ENCODE results near the gene EMP3. TPM values are rescaled to one million over a fixed set of nuclear protein-coding genes. Genes with fewer than 3 reads are reported as not detected.
A peak's percentile ranks its signal among the peaks of the same experiment; 100 is the strongest.
"Not testable (repeated sequence)": the region's sequence is repeated elsewhere in the genome, so short reads cannot be mapped to it uniquely, and the experiment has no call there.

Gene EMP3
- total and polyA plus RNA-seq, 4 experiments from 2014 or later: 293 to 1,108 (median 695) TPM

DNA sequence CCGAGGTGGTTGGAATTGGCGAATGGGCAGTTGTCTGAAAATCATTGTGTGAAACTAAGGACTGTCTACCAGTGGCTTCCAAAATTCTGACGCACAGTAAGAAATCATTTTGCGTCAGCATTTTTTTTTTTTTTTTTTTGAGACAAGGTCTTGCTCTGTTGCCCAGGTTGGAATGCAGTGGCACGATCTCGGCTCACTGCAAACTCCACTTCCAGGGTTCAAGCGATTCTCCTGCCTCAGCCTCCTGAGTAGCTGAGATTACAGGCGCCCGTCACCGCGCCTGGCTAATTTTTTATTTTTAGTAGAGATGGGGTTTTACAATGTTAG is 33.9 kb upstream of the EMP3 start:
- H3K36me3 Mint-ChIP-seq; H3K4me1 ChIP-seq (ENCODE audit: insufficient read depth, low read length); H3K9me3 Mint-ChIP-seq; H3K27ac ChIP-seq (ENCODE audit: low read depth, low read length); DNase-seq; H3K9me3 ChIP-seq (ENCODE audit: control insufficient read depth in 1 of 2, low read length in 2 of 2); H3K27me3 Mint-ChIP-seq; H3K36me3 ChIP-seq (ENCODE audit: insufficient read depth, low read length); H3K4me1 Mint-ChIP-seq; H3K27me3 ChIP-seq (ENCODE audit: insufficient read depth, low read length); POLR2A ChIA-PET (ENCODE audit: partially characterized antibody): not testable (repeated sequence)
- Mint-ChIP-seq H3K4me3 (peak overlapping the region; percentile 77 to 86 (median 81)), H3K27ac (peak overlapping the region in 2 of 7 donors; percentile 27 to 68)
- peak overlapping the region in 1 of 2 donors; percentile 58 for H3K4me3 ChIP-seq (ENCODE audit: low read length in 2 of 2)
- intact Hi-C loops (cut with micrococcal nuclease): loop anchor here (1.0 kb wide), 3 partner anchors 24 to 328 kb away; no protein-coding TSS in a partner anchor
- CTCF ChIA-PET (ENCODE audit: partially characterized antibody): interaction anchor here (0.7 to 2.6 kb wide), 9 partner anchors 12 to 1290 kb away, joined by 3 to 15 read pairs (median 7); partner anchors contain the start of gene PLA2G4C

DNA sequence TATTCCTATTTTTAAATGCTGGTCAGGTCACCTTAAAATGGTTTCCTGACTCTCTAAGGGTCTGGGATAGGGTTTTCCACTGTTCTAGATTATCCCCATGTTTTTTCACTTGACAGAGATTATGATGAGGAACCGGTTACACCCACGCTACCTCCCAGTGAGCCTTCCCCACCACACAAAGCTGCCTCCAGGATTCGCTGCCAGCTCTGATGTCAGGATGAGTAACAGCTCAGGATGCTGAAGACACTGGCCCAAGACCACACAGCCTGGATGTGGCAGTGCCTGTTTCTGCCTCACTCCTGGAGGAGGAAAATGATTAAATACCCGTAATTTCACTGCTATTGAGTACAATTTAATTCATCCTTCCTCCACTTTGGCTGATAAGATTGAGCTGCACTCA is 32.6 kb upstream of the EMP3 start:
- POLR2A ChIA-PET (ENCODE audit: partially characterized antibody): no interaction called here
- CTCF ChIA-PET (ENCODE audit: partially characterized antibody): interaction anchor here (0.7 to 2.6 kb wide), 7 partner anchors 26 to 329 kb away, joined by 3 to 15 read pairs (median 7); partner anchors contain the start of gene PLA2G4C
- H3K27me3 ChIP-seq (ENCODE audit: insufficient read depth, low read length): no peaks in the 10 kb centered on the region

DNA sequence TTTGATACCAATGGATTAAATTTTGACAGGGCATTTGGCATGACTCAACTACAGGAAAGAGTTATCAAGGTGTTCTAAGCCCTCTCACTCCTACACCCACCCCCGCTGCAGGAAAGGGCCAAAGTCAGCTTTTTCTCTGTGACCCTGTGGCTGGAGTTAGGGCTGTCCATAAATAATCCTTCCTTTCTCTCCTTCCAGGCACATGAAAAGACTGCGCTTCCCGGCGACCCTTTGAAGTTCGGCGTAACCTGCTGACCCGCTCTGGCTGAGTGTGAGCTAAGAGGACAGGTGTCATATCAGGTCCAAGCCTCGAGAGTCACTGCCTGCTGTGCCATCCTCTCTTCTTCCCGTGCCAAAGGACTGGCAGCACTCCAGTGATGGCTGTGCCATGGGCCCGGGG is 29.9 kb upstream of the EMP3 start:
- Histone ChIP-seq H3K4me1 (ENCODE audit: insufficient read depth, low read length) (peaks cover 8% of the 10 kb centered on the region), H3K27ac (ENCODE audit: low read depth, low read length) (no peak overlapping the region), H3K9me3 (ENCODE audit: control insufficient read depth in 1 of 2, low read length in 2 of 2) (no peaks in the 10 kb centered on the region), H3K4me3 (ENCODE audit: low read length in 2 of 2) (no peak overlapping the region), H3K27me3 (ENCODE audit: insufficient read depth, low read length) (no peaks in the 10 kb centered on the region), H3K36me3 (ENCODE audit: insufficient read depth, low read length) (no peaks in the 10 kb centered on the region)
- no peaks in the 10 kb centered on the region for H3K36me3 Mint-ChIP-seq
- intact Hi-C loops (cut with micrococcal nuclease): no loop called here
- no peak for DNase-seq
- no peak overlapping the region for H3K4me3 Mint-ChIP-seq
- no peak overlapping the region for H3K27ac Mint-ChIP-seq
- ChIA-PET POLR2A (ENCODE audit: partially characterized antibody) (no interaction called here), CTCF (ENCODE audit: partially characterized antibody) (interaction anchor here (1.6 kb wide), 1 partner anchor 29 kb away, joined by 5 read pairs; no protein-coding TSS in a partner anchor)
- peaks cover 0 to 8% (median 4%) of the 10 kb centered on the region in 4 donors for H3K4me1 Mint-ChIP-seq
- H3K9me3 Mint-ChIP-seq: no peaks in the 10 kb centered on the region
- H3K27me3 Mint-ChIP-seq: peaks cover 4 to 6% of the 10 kb centered on the region in 2 donors

More for the DNA sequence above, 32.6 kb upstream of the EMP3 start:
- no peaks in the 10 kb centered on the region for H3K36me3 ChIP-seq (ENCODE audit: insufficient read depth, low read length)
- Mint-ChIP-seq H3K36me3 (no peaks in the 10 kb centered on the region), H3K27ac (no peak overlapping the region), H3K4me3 (no peak overlapping the region), H3K4me1 (peaks cover 0 to 8% (median 4%) of the 10 kb centered on the region in 4 donors), H3K27me3 (peaks cover 6% of the 10 kb centered on the region in 2 donors), H3K9me3 (peaks cover 0 to 4% (median 0%) of the 10 kb centered on the region in 8 donors)
- no peak for DNase-seq
- H3K4me3 ChIP-seq (ENCODE audit: low read length in 2 of 2): no peak overlapping the region
- H3K4me1 ChIP-seq (ENCODE audit: insufficient read depth, low read length): peaks cover 8% of the 10 kb centered on the region
- no peak overlapping the region for H3K27ac ChIP-seq (ENCODE audit: low read depth, low read length)
- intact Hi-C loops (cut with micrococcal nuclease): no loop called here
- H3K9me3 ChIP-seq (ENCODE audit: control insufficient read depth in 1 of 2, low read length in 2 of 2): no peaks in the 10 kb centered on the region

DNA sequence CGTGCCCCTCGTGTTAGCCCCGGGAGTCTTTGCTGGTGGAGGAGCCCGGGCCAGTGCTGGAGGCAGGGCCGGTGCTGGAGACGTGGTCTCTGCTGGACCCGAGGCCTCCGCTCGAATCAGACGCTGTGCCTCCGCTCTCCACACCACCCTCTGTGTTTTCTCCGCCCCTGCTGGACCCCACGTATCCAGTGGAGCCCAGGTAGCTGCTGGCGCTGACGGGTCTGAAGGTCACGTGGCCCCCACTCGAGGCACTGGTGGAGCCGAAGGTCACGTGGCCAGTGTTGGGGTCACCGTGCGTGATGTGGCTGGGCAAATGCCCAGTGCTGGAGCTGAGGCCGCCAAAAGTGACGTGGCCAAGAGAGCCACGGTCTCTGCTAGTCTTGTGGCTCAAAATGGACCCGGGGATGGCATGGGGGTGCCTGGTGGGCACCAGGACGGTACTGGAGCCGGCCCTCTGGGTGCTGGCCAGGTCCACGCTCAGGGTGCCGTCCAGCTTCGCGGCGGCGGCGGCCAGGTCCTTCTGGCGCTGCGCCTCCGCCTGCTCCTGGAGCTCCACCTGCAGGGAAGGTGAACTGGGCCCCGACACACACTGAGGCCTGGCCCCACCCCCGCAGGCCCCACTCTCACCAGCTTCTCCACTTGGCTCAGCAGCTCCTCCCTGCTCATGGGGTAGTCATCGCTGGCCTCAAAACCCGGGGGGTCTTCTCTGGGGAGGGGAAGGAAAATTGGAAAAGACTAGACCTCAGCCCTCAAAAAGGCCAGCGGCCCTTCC is 28.2 kb upstream of the EMP3 start:
- no peaks in the 10 kb centered on the region for H3K9me3 Mint-ChIP-seq
- intact Hi-C loops (cut with micrococcal nuclease): no loop called here
- no peaks in the 10 kb centered on the region for H3K36me3 Mint-ChIP-seq
- no peak overlapping the region for H3K4me3 ChIP-seq (ENCODE audit: low read length in 2 of 2)
- H3K9me3 ChIP-seq (ENCODE audit: control insufficient read depth in 1 of 2, low read length in 2 of 2): no peaks in the 10 kb centered on the region
- POLR2A ChIA-PET (ENCODE audit: partially characterized antibody): no interaction called here
- H3K27me3 ChIP-seq (ENCODE audit: insufficient read depth, low read length): no peaks in the 10 kb centered on the region
- CTCF ChIA-PET (ENCODE audit: partially characterized antibody): interaction anchor here (1.0 to 1.6 kb wide), 3 partner anchors 14 to 37 kb away, joined by 3 to 5 read pairs (median 3); no protein-coding TSS in a partner anchor
- peaks cover 0 to 2% (median 0%) of the 10 kb centered on the region in 4 donors for H3K4me1 Mint-ChIP-seq
- H3K4me3 Mint-ChIP-seq: no peak overlapping the region
- peaks cover 2 to 6% of the 10 kb centered on the region in 2 donors for H3K27me3 Mint-ChIP-seq
- H3K27ac ChIP-seq (ENCODE audit: low read depth, low read length): no peak overlapping the region
- H3K4me1 ChIP-seq (ENCODE audit: insufficient read depth, low read length): no peaks in the 10 kb centered on the region
- H3K27ac Mint-ChIP-seq: no peak overlapping the region
- no peak for DNase-seq
- H3K36me3 ChIP-seq (ENCODE audit: insufficient read depth, low read length): no peaks in the 10 kb centered on the region

DNA sequence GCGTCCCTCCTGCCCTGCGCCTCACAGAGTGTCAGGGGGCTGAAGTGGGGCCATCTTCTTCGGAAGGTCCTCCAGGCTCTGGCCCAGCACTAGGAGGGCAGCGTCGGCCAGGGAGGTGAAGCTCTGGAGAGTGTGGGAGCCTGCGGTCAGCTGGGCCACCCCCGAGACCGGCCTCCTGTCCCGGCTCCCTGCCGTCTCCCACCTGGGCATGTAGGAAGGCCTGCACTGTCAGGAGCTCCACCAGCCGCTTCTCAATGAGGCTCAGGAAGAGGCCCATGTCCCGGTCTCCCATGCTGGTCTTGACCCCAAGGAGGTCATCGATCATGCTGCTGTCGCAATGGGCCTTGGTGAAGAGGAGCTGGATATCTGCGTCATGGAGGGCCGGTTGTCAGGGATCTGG is 27.4 kb upstream of the EMP3 start:
- peaks cover 2 to 6% of the 10 kb centered on the region in 2 donors for H3K27me3 Mint-ChIP-seq
- H3K4me3 ChIP-seq (ENCODE audit: low read length in 2 of 2): no peak overlapping the region
- no peaks in the 10 kb centered on the region for H3K4me1 ChIP-seq (ENCODE audit: insufficient read depth, low read length)
- CTCF ChIA-PET (ENCODE audit: partially characterized antibody): interaction anchor here (1.0 kb wide), 1 partner anchor 15 kb away, joined by 3 read pairs; no protein-coding TSS in a partner anchor
- H3K27me3 ChIP-seq (ENCODE audit: insufficient read depth, low read length): no peaks in the 10 kb centered on the region
- DNase-seq: no peak
- no peak overlapping the region for H3K27ac Mint-ChIP-seq
- no peaks in the 10 kb centered on the region for H3K36me3 Mint-ChIP-seq
- intact Hi-C loops (cut with micrococcal nuclease): no loop called here
- no peaks in the 10 kb centered on the region for H3K36me3 ChIP-seq (ENCODE audit: insufficient read depth, low read length)
- H3K9me3 ChIP-seq (ENCODE audit: control insufficient read depth in 1 of 2, low read length in 2 of 2): no peaks in the 10 kb centered on the region
- H3K27ac ChIP-seq (ENCODE audit: low read depth, low read length): no peak overlapping the region
- POLR2A ChIA-PET (ENCODE audit: partially characterized antibody): no interaction called here
- no peak overlapping the region for H3K4me3 Mint-ChIP-seq
- peaks cover 0 to 2% (median 0%) of the 10 kb centered on the region in 4 donors for H3K4me1 Mint-ChIP-seq
- H3K9me3 Mint-ChIP-seq: no peaks in the 10 kb centered on the region

DNA sequence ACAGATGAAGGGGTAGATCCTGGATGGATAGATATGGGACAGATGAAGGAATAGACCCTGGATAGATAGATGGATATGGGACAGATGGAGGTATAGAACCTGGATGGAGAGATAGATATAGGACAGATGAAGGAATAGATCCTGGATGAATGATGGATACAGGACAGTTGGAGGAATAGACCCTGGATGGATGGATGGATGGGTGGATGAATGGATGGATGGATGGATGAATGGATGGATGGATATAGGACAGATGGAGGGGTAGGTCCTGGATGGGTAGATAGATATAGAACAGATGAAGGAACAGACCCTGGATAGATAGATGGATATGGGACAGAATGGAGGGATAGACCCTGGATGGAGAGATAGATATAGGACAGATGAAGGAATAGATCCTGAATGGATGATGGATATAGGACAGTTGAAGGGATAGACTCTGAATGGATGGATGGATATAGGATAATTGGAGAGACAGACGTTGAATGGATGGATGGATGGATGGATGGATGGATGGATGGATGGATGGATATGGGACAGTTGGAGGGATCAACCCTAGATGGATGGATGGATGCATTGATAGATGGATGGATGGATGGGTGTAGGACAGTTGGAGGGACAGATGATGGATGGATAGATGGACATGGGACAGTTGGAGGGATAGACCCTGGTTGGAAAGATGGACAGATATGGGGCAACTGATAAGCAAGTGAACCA is 23.3 kb upstream of the EMP3 start:
- H3K4me3 Mint-ChIP-seq: no peak overlapping the region
- POLR2A ChIA-PET (ENCODE audit: partially characterized antibody): no interaction called here
- no peaks in the 10 kb centered on the region for H3K4me1 ChIP-seq (ENCODE audit: insufficient read depth, low read length)
- no peak for DNase-seq
- no peak overlapping the region for H3K4me3 ChIP-seq (ENCODE audit: low read length in 2 of 2)
- no peaks in the 10 kb centered on the region for H3K36me3 Mint-ChIP-seq
- no peaks in the 10 kb centered on the region for H3K4me1 Mint-ChIP-seq
- CTCF ChIA-PET (ENCODE audit: partially characterized antibody): no interaction called here
- H3K27ac Mint-ChIP-seq: no peak overlapping the region
- intact Hi-C loops (cut with micrococcal nuclease): no loop called here
- no peaks in the 10 kb centered on the region for H3K9me3 ChIP-seq (ENCODE audit: control insufficient read depth in 1 of 2, low read length in 2 of 2)
- no peak overlapping the region for H3K27ac ChIP-seq (ENCODE audit: low read depth, low read length)
- H3K27me3 ChIP-seq (ENCODE audit: insufficient read depth, low read length): no peaks in the 10 kb centered on the region
- H3K27me3 Mint-ChIP-seq: peaks cover 0 to 3% of the 10 kb centered on the region in 2 donors
- no peaks in the 10 kb centered on the region for H3K36me3 ChIP-seq (ENCODE audit: insufficient read depth, low read length)
- no peaks in the 10 kb centered on the region for H3K9me3 Mint-ChIP-seq

DNA sequence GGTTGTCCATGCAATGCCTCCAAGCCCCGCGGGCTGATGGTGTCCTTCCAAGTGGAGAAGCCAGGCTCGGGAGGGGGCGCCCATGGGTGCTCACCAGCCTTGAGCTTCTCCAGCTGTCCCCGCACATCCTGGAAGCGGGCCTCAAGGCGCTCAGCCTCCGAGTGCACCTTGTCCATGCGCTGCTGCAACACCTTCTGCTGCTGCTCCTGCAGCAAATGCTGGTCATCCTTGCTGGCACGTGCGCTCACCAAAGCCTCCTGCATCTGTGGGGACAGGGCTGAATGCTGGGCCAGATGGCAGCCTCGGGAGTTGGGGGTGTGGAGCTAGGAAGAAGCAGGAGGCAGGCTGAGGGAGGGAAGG is 22.8 kb upstream of the EMP3 start:
- Histone ChIP-seq H3K27ac (ENCODE audit: low read depth, low read length) (no peak overlapping the region), H3K27me3 (ENCODE audit: insufficient read depth, low read length) (no peaks in the 10 kb centered on the region), H3K4me1 (ENCODE audit: insufficient read depth, low read length) (no peaks in the 10 kb centered on the region), H3K36me3 (ENCODE audit: insufficient read depth, low read length) (no peaks in the 10 kb centered on the region), H3K4me3 (ENCODE audit: low read length in 2 of 2) (no peak overlapping the region), H3K9me3 (ENCODE audit: control insufficient read depth in 1 of 2, low read length in 2 of 2) (no peaks in the 10 kb centered on the region)
- Mint-ChIP-seq H3K36me3 (no peaks in the 10 kb centered on the region), H3K27ac (no peak overlapping the region), H3K27me3 (peaks cover 0 to 3% of the 10 kb centered on the region in 2 donors), H3K9me3 (no peaks in the 10 kb centered on the region), H3K4me3 (no peak overlapping the region), H3K4me1 (no peaks in the 10 kb centered on the region)
- CTCF ChIA-PET (ENCODE audit: partially characterized antibody): interaction anchor here (0.7 kb wide), 1 partner anchor 29 kb away, joined by 3 read pairs; no protein-coding TSS in a partner anchor
- POLR2A ChIA-PET (ENCODE audit: partially characterized antibody): no interaction called here
- intact Hi-C loops (cut with micrococcal nuclease): no loop called here
- DNase-seq: no peak
